ENCODE results near the gene FAM174B. TPM values are rescaled to one million over a fixed set of nuclear protein-coding genes. Genes with fewer than 3 reads are reported as not detected.

The FAM174B gene
- total and polyA plus RNA-seq, 8 donors, result 40.8 to 66.3 (median 48.7) TPM

DNA sequence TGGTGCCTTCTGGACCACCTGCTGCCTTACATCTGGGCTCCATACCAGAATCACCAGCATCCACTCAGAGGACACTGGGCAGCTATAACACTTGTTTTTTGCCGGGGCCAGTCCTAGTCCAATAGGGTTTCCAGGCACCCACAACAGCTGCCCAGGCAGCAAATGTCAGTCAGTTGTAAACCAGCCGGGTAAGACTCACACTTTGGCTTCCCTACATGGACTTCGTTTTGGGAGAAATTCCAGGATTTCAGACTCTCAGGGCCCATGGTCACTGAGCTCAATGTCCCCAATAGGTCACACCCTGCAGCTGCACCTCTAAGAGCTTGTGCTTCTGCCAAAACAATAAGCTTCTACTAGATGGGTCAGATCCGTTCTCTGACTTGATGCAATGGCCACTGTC, 83.8 kb downstream of the FAM174B start:
- ATAC-seq (no peak), DNase-seq (no peak)
- H3K27ac ChIP-seq, result no peak overlapping the region
- TF ChIP-seq, protein P1, sequence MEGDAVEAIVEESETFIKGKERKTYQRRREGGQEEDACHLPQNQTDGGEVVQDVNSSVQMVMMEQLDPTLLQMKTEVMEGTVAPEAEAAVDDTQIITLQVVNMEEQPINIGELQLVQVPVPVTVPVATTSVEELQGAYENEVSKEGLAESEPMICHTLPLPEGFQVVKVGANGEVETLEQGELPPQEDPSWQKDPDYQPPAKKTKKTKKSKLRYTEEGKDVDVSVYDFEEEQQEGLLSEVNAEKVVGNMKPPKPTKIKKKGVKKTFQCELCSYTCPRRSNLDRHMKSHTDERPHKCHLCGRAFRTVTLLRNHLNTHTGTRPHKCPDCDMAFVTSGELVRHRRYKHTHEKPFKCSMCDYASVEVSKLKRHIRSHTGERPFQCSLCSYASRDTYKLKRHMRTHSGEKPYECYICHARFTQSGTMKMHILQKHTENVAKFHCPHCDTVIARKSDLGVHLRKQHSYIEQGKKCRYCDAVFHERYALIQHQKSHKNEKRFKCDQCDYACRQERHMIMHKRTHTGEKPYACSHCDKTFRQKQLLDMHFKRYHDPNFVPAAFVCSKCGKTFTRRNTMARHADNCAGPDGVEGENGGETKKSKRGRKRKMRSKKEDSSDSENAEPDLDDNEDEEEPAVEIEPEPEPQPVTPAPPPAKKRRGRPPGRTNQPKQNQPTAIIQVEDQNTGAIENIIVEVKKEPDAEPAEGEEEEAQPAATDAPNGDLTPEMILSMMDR (IDR thresholded peaks at IDR 0.05), result no peak
- H3K4me1 ChIP-seq, result no peaks in the 10 kb centered on the region
- H3K36me3 ChIP-seq, result no peaks in the 10 kb centered on the region
- intact Hi-C loops (cut with DNase I), result no loop called here
- H3K27me3 ChIP-seq, result no peaks in the 10 kb centered on the region
- H3K9me3 ChIP-seq, result no peaks in the 10 kb centered on the region
- no peak overlapping the region for H3K4me3 ChIP-seq

DNA sequence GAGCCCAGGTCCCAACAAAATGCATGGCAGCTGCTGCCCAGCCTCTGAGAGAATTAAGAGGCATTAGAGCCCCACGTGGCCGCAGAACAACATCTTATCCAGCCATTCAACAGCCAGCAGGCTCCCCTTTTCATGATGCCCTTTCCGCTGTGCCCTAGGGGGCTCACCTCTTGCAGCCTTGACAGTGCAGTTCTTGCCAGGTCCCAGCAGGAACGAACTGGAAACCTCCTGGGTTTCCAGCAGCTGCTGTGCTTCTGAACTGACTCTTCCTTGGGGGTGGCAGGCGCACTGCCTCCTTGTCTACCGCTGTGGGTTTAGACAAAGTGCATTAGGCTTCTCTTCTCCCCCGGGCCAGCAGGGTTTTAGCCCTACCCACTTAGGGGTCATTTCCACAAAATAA, 85.2 kb downstream of the FAM174B start:
- Histone ChIP-seq H3K4me3 (no peak overlapping the region), H3K4me1 (no peaks in the 10 kb centered on the region), H3K27ac (no peak overlapping the region), H3K27me3 (no peaks in the 10 kb centered on the region), H3K36me3 (no peaks in the 10 kb centered on the region), H3K9me3 (no peaks in the 10 kb centered on the region)
- intact Hi-C loops (cut with DNase I), result no loop called here
- ATAC-seq, result no peak
- TF ChIP-seq, protein P1 (IDR thresholded peaks at IDR 0.05), result no peak
- no peak for DNase-seq

DNA sequence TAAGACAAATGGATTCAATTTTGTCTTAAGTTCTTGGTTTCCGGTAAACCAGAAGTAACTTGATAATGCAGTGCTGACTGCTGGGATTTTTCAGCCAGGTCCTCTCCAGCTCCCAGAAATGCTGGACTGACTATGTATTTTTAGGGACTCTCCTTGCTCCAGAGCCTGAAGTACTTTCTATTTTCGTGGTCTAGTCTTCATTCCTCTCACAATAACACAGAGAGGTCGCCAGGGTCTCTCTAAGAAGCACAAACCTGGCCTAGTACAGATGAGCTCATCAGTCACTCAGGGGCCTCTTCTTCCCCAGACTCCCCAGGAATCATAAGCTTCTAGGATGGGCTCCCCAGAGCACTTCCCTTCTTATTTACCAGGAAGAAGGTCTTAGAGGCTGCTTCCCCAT, 85.8 kb downstream of the FAM174B start:
- no peak overlapping the region for H3K4me3 ChIP-seq
- no peaks in the 10 kb centered on the region for H3K9me3 ChIP-seq
- intact Hi-C loops (cut with DNase I), result no loop called here
- H3K36me3 ChIP-seq, result no peaks in the 10 kb centered on the region
- H3K4me1 ChIP-seq, result no peaks in the 10 kb centered on the region
- no peaks in the 10 kb centered on the region for H3K27me3 ChIP-seq
- no peak overlapping the region for H3K27ac ChIP-seq
- DNase-seq, result no peak
- ATAC-seq, result no peak
- TF ChIP-seq, protein P1 (IDR thresholded peaks at IDR 0.05), result no peak

Other genes starting within 250 kb of the FAM174B start
- gene CHD2, start 244.5 kb upstream of the FAM174B start, total RNA-seq, result 100 to 1,000 TPM; 128 to 135 TPM
- gene CHD2, start 244.5 kb upstream of the FAM174B start, polyA plus RNA-seq (ENCODE audit: insufficient read length in 6 of 6), result 100 to 1,000 TPM; 120 to 152 (median 130) TPM

All from left lung (tissue), 10 donors.